Effector CD8-positive, alpha-beta T cell (primary cell): ENCODE results near the gene HMCN2.
A peak's percentile ranks its signal among the peaks of the same experiment; 100 is the strongest.
"Not testable (repeated sequence)": the region's sequence is repeated elsewhere in the genome, so short reads cannot be mapped to it uniquely, and the experiment has no call there.

Experiments
- DNase-seq: peaks from one replicate; lab custom pipeline; 2025; lab: John Stamatoyannopoulos, UW

HMCN2 gene

DNA sequence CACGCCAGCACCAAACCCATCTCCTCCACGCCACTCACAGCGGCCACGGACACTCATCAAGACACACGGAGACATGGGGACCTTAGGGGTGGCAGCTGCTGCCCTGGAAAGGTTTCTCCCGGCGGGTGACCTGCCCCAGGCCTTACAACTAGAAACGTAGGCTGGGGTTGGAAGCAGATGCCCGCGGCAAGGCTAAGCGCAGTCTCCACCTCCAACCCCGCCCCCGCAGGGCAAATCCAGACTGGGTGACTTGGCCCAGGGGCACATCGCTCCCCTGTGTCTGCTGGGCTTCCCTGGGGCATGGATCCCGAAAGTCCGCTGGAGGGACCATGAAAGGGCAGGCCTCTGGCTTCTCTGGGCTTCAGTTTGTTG is 167.2 kb downstream of the HMCN2 start:
- no peak for DNase-seq

DNA sequence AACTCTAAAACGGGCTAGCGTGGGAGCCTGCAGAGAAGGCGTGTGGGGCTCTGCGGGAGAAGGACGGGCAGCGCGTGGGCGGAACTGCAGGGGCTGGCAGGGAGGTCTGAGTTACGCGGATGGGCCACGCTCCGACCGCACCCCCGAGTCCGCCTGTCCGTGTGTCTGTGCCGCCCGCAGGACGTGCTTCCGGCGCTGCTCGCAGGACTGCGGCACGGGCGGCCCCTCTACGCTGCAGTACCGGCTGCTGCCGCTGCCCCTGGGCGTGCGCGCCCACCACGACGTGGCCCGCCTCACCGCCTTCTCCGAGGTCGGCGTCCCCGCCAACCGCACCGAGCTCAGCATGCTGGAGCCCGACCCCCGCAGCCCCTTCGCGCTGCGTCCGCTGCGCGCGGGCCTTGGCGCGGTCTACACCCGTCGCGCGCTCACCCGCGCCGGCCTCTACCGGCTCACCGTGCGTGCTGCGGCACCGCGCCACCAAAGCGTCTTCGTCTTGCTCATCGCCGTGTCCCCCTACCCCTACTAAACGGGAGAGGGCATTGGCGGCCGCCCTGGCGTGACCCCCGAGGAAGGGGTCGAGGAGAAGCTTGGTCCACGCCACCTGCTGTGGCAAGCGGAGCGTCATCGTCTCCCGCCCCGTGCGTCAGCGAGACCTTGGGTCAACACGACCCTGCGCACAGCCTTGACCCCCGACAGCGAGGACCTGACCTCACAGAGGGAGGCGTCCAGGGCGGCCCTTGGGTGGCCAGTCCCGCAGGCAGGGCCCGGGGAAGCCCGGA is 167.8 kb downstream of the HMCN2 start:
- DNase-seq = no peak

GRCh38 chr9:130433947-130434262 is 168.3 kb downstream of the HMCN2 start:
- no peak for DNase-seq

DNA sequence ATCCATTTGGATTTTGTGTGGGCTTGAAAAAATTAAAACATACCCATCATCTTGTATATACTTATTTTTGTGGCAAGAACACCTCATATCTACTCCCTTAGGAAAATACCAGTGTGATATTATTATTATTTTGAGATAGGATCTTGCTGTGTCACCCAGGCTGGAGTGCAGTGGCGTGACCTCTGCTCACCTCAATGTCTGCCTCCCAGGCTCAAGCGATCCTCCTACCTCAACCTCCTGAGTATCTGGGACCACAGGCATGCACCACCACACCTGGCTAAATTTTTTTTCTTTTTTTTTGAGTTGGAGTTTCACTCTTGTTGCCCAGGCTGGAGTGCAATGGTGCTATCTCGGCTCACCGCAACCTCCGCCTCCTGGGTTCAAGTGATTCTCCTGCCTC is 169.1 kb downstream of the HMCN2 start:
- not testable (repeated sequence) for DNase-seq

GRCh38 chr9:130437011-130437789 is 171.6 kb downstream of the HMCN2 start:
- DNase-seq = no peak

GRCh38 chr9:130438382-130438981 is 172.9 kb downstream of the HMCN2 start:
- DNase-seq = no peak

GRCh38 chr9:130441031-130441430 is 175.5 kb downstream of the HMCN2 start:
- DNase-seq = no peak

GRCh38 chr9:130442746-130443455 is 177.3 kb downstream of the HMCN2 start:
- no peak for DNase-seq

- DNase-seq = no peak
These were observed 177.9 kb downstream of the HMCN2 start for GRCh38 chr9:130443456-130443801.

DNA sequence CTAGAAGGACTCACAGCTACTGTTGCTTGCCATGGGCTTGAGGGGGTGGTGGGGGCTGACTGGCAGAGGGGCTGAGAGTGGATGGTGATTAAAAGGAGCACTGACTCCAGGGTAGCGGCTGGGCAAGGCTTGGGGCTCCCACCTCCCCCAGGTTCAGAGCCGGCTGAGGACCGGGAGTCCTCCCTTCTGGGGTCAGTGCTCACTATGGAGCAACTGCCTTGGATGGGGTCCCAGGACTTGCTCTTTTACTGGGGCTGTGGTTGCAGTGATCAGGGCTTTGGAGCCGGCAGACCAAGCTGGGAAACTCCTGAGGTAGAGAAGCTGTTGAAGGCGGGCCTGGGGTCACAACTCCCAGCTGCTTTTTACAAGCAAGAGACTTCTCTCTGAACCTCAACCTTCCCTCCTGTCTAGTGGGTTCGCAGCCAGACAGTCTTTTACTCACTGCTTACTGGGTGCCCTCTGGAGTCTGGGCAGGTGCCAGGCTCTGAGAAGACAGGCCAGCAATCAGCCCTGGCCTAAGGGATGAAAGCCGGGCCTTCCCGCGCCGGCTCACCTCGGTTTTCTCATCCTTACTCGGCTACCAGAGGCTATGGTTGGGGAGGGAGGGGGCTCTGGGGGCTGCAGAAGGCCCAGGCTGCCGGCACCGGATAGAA is 178.4 kb downstream of the HMCN2 start:
- no peak for DNase-seq

DNA sequence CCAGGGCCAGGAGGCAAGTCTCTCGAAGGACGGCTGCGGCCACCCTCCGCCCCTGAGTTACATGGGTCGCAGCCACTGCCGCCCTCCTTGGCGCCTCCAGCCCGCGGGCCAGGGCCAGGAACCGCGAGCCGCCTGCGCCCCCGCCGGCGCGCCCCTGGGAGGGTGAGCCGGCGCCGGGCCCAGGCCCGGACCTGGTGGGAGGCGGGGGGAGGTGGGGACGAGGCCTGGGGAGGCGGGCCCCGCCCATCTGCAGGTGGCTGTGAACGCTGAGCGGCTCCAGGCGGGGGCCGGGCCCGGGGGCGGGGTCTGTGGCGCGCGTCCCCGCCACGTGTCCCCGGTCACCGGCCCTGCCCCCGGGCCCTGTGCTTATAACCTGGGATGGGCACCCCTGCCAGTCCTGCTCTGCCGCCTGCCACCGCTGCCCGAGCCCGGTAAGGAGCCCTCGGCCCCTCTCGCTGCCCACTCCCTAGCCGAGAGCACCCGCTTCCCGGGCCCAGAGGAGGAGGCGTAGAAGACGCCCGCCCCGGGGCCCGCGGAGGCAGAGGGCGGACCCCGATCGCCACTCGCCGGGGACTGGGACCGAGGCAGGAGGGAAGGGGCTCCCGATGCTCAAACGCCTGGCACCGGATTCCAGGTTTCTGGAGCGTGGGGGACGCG is 179.1 kb downstream of the HMCN2 start, which contains the start of gene ASS1:
Gene ASS1, plus strand, starts transcription at position 397 of the 657 bp plus-strand sequence. CDS start 7,268 bp downstream, outside the sequence.
- DNase-seq = peak; percentile 10

GRCh38 chr9:130445268-130445983 is 179.9 kb downstream of the HMCN2 start:
- DNase-seq = no peak

DNA sequence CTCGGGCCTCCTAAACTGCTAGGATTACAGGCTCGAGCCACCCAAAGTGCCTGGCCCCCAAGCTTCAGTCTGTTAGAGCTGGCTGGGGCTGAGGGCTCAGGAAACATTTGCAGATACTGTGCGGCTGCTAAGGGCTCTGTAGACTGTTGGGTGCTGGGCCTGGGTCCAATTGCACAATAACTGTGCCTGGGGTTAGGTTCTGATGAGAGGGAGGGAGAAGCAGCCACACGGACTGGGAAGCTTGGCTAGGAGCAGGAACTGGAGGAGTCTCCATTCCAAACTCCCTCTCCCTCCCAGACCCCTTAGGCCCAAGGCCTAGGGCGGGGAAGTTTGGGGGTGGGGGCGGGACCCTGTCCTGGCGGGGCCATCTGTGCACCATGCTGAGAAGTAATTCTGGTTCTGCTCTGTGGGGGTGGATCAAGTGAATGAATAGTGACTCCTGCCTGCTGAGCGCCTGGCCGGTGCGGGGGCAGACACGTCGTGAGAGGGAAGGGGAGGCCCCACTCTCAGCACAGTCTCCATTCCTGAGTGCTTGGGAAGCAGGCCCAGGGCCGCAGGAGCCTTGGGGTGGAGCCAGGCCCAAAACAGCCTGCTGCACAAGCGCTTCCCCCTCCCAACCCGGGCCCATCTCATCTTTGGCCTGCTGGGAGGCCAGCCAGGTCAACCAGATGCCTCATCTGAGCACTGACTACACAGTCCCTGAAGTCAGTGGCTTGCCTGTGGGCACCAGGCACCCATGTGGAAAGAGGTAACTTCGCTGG is 180.7 kb downstream of the HMCN2 start:
- no peak for DNase-seq

- no peak for DNase-seq
These were observed 181.7 kb downstream of the HMCN2 start for GRCh38 chr9:130447193-130447816.

DNA sequence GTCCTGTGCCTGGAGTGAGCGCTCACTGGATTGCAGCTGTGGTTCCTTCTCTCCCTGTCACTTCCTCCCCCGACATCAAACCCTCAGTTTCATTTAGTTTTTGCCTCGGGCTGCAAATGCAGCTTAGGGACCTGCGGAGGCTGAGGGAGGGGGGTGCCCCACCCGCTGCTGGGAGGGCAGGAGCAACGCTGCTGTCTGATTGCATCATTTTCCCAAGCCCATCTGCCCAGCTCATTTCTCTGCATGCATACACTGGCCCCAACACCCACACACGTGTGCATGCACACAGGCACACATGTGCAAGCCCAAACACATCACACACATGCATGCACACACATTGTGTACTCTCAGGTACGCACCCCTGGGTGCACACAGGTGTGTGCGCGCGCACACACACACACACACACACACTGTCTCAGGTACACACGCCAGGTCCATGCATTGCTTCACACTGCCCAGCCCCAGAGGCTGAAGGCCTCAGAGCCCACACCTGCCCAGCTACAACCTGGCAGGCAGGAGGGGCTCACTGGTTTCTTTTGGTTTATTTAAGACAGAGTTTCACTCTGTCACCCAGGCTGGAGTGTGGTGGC is 182.6 kb downstream of the HMCN2 start:
- DNase-seq = no peak

DNA sequence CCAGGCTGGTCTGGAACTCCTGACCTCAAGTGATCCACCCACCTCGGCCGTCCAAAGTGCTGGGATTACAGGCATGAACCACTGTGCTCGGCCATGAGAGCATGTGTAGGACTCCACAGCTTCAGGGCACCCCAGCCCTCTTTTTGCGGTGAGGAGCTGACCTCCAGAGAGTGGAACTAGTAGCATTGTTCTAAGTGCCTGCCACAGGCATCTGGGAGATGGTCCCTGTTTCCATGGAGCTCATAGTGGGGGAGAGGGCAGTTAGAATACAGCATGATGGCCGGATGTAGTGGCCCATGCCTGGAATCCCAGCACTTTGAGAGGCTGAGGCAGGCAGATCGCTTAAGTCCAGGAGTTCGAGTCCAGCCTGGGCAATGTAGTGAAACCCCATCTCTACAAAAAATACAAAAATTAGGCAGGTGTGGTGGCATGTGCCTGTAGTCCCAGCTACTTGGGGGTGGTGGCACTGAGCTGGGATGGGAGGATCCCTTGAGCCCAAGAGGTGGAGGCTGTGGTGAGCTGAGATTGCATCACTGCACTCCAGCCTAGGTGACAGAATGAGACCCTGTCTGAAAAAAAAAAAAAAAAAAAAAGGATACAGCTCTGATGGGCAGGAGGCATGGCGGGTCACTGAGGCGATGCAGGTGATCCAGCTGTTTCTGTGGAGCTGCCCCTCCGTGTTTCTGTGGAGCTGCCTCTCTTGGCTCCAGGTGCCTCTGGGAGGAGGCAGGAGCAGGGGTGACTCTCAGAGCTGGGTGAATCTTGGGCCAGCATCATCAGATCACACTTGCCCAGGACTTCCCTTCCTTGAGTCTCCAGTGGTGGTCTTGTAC is 183.4 kb downstream of the HMCN2 start:
- no peak for DNase-seq

DNA sequence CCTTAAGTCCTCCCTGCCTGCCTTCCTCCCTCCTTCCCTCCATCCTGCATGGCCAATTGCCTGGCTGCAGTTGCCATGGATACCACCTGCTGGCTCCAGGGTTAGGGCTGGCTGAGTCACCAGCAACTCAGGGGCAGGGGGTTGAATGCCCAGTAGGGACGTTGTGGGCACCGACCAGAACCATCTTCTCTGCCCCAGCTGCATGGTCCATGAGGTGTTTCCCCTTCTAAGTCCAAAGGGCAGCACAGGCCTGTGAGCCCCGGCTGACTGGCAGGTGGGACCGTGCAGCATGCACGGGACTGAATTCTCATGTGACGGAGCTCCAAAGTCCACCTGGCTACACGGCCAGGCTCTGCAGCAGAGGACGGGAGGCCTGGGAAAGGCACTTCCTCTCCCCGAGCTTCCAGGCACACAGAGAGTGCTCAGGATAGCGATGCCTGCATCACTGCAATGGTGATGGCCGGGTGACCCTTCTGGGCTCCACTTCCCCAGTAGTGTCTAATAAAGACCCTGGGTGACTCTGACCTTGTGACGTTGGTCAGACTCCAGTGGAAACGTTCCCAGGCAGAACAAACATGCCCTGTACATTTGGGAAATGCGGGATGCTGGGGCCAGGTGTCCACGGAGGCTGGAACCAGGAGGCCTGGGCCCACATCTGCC is 184.9 kb downstream of the HMCN2 start:
- no peak for DNase-seq

DNA sequence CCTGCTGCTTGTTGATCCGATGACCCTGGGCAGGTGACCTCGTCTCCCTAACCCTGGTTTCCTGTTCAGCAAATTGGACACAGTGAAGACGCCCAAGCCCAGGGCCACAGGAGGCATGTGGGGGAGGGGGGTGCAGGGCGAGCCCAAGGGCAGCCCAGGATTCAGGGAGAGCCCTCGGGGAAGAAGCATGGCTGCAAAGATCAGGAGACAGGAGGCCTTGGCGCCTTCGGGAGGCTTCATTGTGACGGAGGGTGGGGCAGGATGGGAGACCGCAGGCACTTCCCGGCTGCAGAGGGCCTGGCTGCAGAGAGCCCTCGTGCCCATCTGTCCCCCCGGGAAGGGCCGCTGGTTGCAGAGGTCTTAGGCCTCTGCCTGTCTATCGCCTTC is 185.4 kb downstream of the HMCN2 start:
- DNase-seq = no peak
